ENCODE measurements around the gene RAB18. TPM values are rescaled to one million over a fixed set of nuclear protein-coding genes. Genes with fewer than 3 reads are reported as not detected.

The RAB18 gene
- total and polyA plus RNA-seq, 10 of the 15 experiments (the other 5 are each of a cell fraction or from before 2014, with no cell fraction given), result 13.4 to 98.8 (median 42.1) TPM

DNA sequence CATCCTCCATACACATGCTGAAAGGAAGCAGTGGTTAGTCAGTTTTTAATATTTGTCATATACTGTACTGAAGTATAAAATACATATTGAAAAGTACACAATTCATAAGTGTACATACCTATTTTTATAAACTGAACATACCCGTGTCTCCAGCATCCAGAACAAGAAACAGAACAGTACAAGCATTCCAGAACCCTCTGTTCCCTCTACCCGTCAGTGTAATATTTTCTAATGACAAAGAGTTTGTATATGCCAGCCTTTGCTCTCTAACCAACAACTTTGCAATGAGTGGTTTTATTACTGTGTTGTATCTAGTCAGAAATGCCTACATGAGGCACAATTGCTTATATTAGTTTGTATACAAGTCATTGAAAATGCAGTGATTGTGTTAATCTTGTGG lies 18.7 kb upstream of the RAB18 start:
- Histone ChIP-seq H3K9me3 (replicated peaks; ENCODE audit: control insufficient read depth, insufficient read depth, low read length) (no peaks in the 10 kb centered on the region), H4K20me1 (ENCODE audit: control insufficient read depth, insufficient read depth) (no peaks in the 10 kb centered on the region), H3K4me3 (no peak overlapping the region), H3K27me3 (replicated peaks in 1 of 2; ENCODE audit: control insufficient read depth in 2 of 2, insufficient read depth in 2 of 2, low read length in 1 of 2) (no peaks in the 10 kb centered on the region), H3K27ac (ENCODE audit: control insufficient read depth, insufficient read depth) (no peak overlapping the region), H3K79me2 (ENCODE audit: control insufficient read depth, insufficient read depth, low read length) (no peaks in the 10 kb centered on the region), H3K4me1 (ENCODE audit: control insufficient read depth, insufficient read depth, low read length) (no peaks in the 10 kb centered on the region), H2AFZ (ENCODE audit: control insufficient read depth, low read depth, low read length) (no peak overlapping the region), H3K36me3 (ENCODE audit: control insufficient read depth in 2 of 2, insufficient read depth in 2 of 2, low read length in 1 of 2) (no peaks in the 10 kb centered on the region), H3K4me2 (ENCODE audit: control insufficient read depth, insufficient read depth) (no peak overlapping the region), H3K9ac (ENCODE audit: control insufficient read depth, insufficient read depth, low read length) (no peak overlapping the region)
- 17% methylated on average over 2 of the region's 2 CpGs for WGBS (ENCODE audit: insufficient coverage, insufficient replicate concordance, low lambda C conversion rate, missing lambda C conversion rate)
- DNase-seq (ENCODE audit: low read depth, low spot score), result no peak
- no peak for TF ChIP-seq ZNF217 (IDR thresholded peaks at IDR 0.05)
- ChIA-PET RAD21 (ENCODE audit: unreplicated experiment) (no interaction called here), CTCF (no interaction called here), POLR2A (no interaction called here), SMC1A (ENCODE audit: uncharacterized antibody, unreplicated experiment) (interaction anchor here (1.4 kb wide), 1 partner anchor 14 kb away, joined by 5 read pairs; no protein-coding TSS in a partner anchor)
- BruUV-seq (replicated peaks), result no TSS peak
- no peak for ATAC-seq
- in situ Hi-C loops (cut with MboI), result no loop called here
- FAIRE-seq, result no peak
- intact Hi-C loops (cut with micrococcal nuclease; ENCODE audit: unreplicated experiment), result no loop called here

DNA sequence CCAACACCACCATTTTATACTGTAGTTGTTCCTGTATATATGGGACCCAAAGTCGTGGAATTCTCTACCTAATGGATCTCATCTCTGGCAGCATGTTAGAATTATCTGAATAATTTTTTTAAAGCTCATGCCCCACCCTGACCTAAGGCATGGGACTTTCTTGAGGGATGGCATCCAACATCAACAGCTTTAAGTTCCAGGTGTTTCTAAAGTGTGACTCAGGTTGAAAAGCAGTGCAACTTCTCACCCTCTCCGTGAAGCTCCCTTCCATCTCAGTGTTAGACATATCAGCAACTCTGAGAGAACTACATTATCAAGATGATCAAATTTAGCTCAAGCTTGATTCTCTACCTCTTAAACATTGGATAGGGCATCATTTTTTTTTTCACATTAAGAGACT lies 18.1 kb upstream of the RAB18 start:
- Histone ChIP-seq H3K27ac (ENCODE audit: control insufficient read depth, insufficient read depth) (no peak overlapping the region), H3K4me3 (no peak overlapping the region), H3K9me3 (replicated peaks; ENCODE audit: control insufficient read depth, insufficient read depth, low read length) (peaks cover 2% of the 10 kb centered on the region; the same call in 1 of the 3 replicates), H2AFZ (ENCODE audit: control insufficient read depth, low read depth, low read length) (no peak overlapping the region), H3K4me1 (ENCODE audit: control insufficient read depth, insufficient read depth, low read length) (no peaks in the 10 kb centered on the region), H4K20me1 (ENCODE audit: control insufficient read depth, insufficient read depth) (no peaks in the 10 kb centered on the region), H3K36me3 (ENCODE audit: control insufficient read depth in 2 of 2, insufficient read depth in 2 of 2, low read length in 1 of 2) (no peaks in the 10 kb centered on the region), H3K9ac (ENCODE audit: control insufficient read depth, insufficient read depth, low read length) (no peak overlapping the region), H3K79me2 (ENCODE audit: control insufficient read depth, insufficient read depth, low read length) (no peaks in the 10 kb centered on the region), H3K4me2 (ENCODE audit: control insufficient read depth, insufficient read depth) (no peak overlapping the region), H3K27me3 (replicated peaks in 1 of 2; ENCODE audit: control insufficient read depth in 2 of 2, insufficient read depth in 2 of 2, low read length in 1 of 2) (no peaks in the 10 kb centered on the region)
- ChIA-PET RAD21 (ENCODE audit: unreplicated experiment) (no interaction called here), CTCF (no interaction called here), SMC1A (ENCODE audit: uncharacterized antibody, unreplicated experiment) (no interaction called here), POLR2A (interaction anchor here (0.7 kb wide), 1 partner anchor 1677 kb away, joined by 3 read pairs; no protein-coding TSS in a partner anchor)
- FAIRE-seq, result no peak
- DNase-seq (ENCODE audit: low read depth, low spot score), result no peak
- WGBS (ENCODE audit: insufficient coverage, insufficient replicate concordance, low lambda C conversion rate, missing lambda C conversion rate), result 3% methylated on average over 2 of the region's 2 CpGs
- in situ Hi-C loops (cut with MboI), result no loop called here
- no TSS peak for BruUV-seq (replicated peaks)
- intact Hi-C loops (cut with micrococcal nuclease; ENCODE audit: unreplicated experiment), result no loop called here
- no peak for ATAC-seq
- TF ChIP-seq, protein P1, sequence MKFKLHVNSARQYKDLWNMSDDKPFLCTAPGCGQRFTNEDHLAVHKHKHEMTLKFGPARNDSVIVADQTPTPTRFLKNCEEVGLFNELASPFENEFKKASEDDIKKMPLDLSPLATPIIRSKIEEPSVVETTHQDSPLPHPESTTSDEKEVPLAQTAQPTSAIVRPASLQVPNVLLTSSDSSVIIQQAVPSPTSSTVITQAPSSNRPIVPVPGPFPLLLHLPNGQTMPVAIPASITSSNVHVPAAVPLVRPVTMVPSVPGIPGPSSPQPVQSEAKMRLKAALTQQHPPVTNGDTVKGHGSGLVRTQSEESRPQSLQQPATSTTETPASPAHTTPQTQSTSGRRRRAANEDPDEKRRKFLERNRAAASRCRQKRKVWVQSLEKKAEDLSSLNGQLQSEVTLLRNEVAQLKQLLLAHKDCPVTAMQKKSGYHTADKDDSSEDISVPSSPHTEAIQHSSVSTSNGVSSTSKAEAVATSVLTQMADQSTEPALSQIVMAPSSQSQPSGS (IDR thresholded peaks at IDR 0.05; ENCODE audit: low read length), result no peak
- TF ChIP-seq SREBF1 (IDR thresholded peaks at IDR 0.05; ENCODE audit: low read length), result no peak
- TF ChIP-seq RAD51 (IDR thresholded peaks at IDR 0.05), result no peak
- no peak for TF ChIP-seq NR2C1 (IDR thresholded peaks at IDR 0.05)
- TF ChIP-seq, protein P2, sequence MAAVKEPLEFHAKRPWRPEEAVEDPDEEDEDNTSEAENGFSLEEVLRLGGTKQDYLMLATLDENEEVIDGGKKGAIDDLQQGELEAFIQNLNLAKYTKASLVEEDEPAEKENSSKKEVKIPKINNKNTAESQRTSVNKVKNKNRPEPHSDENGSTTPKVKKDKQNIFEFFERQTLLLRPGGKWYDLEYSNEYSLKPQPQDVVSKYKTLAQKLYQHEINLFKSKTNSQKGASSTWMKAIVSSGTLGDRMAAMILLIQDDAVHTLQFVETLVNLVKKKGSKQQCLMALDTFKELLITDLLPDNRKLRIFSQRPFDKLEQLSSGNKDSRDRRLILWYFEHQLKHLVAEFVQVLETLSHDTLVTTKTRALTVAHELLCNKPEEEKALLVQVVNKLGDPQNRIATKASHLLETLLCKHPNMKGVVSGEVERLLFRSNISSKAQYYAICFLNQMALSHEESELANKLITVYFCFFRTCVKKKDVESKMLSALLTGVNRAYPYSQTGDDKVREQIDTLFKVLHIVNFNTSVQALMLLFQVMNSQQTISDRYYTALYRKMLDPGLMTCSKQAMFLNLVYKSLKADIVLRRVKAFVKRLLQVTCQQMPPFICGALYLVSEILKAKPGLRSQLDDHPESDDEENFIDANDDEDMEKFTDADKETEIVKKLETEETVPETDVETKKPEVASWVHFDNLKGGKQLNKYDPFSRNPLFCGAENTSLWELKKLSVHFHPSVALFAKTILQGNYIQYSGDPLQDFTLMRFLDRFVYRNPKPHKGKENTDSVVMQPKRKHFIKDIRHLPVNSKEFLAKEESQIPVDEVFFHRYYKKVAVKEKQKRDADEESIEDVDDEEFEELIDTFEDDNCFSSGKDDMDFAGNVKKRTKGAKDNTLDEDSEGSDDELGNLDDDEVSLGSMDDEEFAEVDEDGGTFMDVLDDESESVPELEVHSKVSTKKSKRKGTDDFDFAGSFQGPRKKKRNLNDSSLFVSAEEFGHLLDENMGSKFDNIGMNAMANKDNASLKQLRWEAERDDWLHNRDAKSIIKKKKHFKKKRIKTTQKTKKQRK (IDR thresholded peaks at IDR 0.05; ENCODE audit: low read depth, low read length), result no peak
- TF ChIP-seq, protein P3, sequence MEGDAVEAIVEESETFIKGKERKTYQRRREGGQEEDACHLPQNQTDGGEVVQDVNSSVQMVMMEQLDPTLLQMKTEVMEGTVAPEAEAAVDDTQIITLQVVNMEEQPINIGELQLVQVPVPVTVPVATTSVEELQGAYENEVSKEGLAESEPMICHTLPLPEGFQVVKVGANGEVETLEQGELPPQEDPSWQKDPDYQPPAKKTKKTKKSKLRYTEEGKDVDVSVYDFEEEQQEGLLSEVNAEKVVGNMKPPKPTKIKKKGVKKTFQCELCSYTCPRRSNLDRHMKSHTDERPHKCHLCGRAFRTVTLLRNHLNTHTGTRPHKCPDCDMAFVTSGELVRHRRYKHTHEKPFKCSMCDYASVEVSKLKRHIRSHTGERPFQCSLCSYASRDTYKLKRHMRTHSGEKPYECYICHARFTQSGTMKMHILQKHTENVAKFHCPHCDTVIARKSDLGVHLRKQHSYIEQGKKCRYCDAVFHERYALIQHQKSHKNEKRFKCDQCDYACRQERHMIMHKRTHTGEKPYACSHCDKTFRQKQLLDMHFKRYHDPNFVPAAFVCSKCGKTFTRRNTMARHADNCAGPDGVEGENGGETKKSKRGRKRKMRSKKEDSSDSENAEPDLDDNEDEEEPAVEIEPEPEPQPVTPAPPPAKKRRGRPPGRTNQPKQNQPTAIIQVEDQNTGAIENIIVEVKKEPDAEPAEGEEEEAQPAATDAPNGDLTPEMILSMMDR (IDR thresholded peaks at IDR 0.05 in 2 of 3, conservative IDR thresholded peaks at IDR 0.05 in 1 of 3; ENCODE audit: control insufficient read depth in 2 of 3, extremely low read depth in 1 of 3, insufficient read depth in 1 of 3, low read depth in 3 of 3, low read length in 3 of 3), result no peak
- TF ChIP-seq DPF2 (IDR thresholded peaks at IDR 0.05), result no peak
- no peak for TF ChIP-seq TCF3 (IDR thresholded peaks at IDR 0.05; ENCODE audit: borderline replicate concordance, insufficient read depth, low read depth, low read length)
- TF ChIP-seq POLR2AphosphoS2 (IDR thresholded peaks at IDR 0.05; ENCODE audit: low read depth, low read length), result no peak
- no peak for TF ChIP-seq IKZF2 (IDR thresholded peaks at IDR 0.05)
- TF ChIP-seq RAD21 (IDR thresholded peaks at IDR 0.05; ENCODE audit: insufficient read depth, low read depth, low read length), result no peak

All from GM12878 (cell line).